Inflammatory macrophage (primary cell): Measurements from ENCODE around the gene ZNF516.

Experiments used
- DNase-seq, 2 donors: peaks; one replicate each; pipeline ENCODE4 v3.0.0-alpha.2; 2020 to 2022

ZNF516 gene

GRCh38 chr18:76421685-76422078, 73.4 kb downstream of the ZNF516 start:
- DNase-seq = no peak

GRCh38 chr18:76420898-76421684, 74.0 kb downstream of the ZNF516 start:
- no peak for DNase-seq

DNA sequence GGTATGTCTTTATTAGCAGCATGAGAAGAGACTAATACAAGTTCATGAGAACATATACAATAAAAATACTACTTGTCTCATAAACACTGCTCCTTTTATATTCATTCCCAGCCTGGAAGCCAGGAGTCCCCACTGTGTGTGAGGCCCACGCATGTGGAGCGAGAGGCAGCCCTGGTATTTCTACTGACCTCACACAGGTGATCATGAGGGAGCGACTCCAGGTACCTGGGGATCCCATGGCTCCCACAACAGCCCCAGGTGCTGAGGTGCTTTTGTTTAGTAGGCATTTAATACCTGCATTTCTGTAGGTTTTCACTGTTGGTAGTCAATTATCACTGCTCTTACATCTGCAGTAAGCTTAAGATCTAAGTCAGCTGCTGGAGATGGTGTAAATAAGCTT, 75.2 kb downstream of the ZNF516 start:
- no peak for DNase-seq

DNA sequence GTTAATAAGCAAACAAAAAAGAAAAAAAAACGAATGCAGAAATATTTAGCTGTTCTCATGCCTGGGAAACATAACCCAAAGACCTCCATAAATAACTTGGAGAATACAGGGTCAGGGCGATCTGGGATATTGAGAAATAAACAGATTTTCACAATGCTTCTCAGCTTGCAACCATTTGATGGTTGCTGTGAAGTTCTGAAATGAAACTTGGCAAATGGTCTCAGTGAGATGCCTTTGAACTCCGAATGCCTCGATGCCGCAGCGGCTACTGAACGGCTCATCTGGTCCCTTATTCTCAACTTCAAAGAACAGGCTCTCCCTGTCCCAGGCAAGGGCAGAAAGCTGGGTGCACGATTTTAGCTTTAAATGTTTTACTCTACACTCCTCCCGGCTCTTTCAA, 78.1 kb downstream of the ZNF516 start:
- no peak for DNase-seq

GRCh38 chr18:76414936-76415621, 80.0 kb downstream of the ZNF516 start:
- DNase-seq = no peak

- no peak for DNase-seq
Observed at GRCh38 chr18:76412818-76413565, 82.0 kb downstream of the ZNF516 start.

DNA sequence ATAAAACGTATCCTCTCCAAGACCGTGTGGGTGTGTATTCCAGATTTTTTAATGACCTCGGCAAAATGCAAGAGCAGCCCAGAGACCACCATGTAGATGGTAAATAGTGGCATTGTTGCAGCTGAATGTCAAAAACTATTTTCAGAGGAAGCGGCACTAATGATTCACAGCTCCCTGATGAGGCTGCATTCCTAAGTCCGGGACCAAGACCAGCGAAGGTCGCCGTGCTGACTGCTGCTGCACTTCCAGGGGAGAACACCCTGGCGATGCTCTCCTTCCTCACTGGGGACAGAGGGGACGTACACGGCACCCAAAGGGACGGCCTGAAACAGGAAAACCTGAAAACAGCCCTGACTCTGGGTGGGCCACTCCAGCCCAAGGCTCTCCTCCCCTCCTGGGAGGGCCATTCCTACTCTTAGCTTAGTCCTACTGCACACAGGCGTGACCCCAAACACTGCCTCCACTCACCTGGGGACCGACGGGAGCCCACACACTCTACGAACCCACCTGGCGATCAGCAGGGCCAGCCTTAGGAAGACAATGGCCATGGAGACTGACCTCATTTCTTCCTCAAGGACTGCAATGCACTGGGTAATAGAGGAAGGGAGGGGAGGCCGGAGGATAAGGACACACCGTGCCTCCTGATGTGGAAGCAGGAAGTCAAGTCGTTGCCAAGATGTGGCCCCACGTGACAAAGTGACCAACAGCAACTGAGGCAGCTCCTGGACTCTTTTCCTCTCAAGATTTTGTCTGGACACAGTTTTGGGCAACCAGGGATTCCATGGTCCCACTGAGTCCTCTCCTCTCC, 82.8 kb downstream of the ZNF516 start:
- DNase-seq = no peak

DNA sequence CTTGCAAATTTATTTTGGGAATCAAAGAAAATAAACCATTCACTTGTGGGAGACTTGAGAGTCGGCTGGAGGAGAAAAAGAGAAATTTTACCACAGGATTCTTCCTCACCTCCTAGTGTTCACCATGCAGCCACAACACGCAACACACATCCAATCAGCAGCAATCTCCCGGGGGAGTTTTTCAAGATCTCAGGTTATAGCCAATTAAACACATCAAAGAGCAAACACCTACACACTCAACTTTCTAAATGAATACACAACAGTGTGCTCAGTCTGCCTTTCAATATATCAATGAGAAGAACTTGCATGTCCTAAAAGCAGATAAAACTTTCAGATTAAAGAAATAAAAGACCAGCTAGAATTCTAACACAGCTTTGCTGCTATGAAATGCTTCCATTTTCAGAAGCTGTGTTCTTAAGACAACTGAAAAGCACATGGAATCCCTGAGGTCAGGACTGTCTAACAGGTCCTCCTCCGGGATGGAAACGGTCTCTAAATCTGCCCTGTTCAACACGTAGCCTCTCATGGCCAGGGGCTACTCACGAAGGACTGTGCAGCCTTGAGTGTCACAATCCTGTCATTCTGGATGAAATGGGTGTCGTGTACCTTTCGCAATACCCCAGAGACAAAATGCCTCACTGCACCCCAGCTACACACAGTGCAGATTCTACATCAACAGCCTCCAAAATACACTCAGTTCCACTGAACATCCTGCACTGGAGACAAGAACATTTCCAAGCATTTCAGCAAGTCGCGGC, 84.2 kb downstream of the ZNF516 start:
- peak; percentile 18 to 20 for DNase-seq

GRCh38 chr18:76410033-76410432, 85.0 kb downstream of the ZNF516 start:
- no peak for DNase-seq

- no peak for DNase-seq
Observed at GRCh38 chr18:76408480-76409067, 86.5 kb downstream of the ZNF516 start.

DNA sequence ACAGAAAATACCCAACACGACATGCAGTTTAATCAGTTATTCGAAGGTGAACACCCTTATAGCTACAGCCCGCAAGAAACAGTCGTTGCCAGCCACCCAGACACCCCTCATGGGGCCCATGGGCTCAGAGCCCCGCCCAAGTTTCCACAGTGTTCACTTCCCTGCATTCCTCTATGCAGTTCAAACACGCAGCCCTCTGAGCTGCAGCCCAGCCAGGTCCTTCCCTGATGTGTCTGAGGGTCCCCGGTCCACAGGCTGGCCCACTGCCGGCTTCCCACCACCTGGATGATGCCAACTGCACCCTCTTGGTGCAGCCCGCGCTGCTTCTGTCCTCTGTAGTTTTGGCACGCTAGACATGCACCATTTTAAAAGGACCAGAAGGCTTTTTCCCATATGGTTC, 87.4 kb downstream of the ZNF516 start:
- no peak for DNase-seq

DNA sequence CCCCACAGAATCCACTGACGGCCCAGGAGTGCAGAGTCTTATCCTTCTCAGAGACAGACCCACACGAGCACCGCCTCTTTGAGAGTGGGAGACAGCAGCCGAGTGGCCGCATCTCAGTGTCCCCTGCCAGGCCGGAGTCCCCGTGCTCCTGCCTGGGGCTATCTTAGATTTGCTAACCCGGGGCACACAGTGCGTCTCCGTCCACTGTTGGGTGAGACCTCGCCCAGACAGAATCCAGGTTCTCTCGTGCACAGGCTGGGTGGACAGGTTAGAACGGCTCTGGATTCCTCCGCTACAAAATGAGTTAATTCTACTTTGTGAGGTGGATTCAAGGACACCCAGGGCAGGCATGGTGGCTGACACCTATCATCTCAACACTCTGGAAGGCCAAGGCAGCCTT, 88.3 kb downstream of the ZNF516 start:
- no peak for DNase-seq

DNA sequence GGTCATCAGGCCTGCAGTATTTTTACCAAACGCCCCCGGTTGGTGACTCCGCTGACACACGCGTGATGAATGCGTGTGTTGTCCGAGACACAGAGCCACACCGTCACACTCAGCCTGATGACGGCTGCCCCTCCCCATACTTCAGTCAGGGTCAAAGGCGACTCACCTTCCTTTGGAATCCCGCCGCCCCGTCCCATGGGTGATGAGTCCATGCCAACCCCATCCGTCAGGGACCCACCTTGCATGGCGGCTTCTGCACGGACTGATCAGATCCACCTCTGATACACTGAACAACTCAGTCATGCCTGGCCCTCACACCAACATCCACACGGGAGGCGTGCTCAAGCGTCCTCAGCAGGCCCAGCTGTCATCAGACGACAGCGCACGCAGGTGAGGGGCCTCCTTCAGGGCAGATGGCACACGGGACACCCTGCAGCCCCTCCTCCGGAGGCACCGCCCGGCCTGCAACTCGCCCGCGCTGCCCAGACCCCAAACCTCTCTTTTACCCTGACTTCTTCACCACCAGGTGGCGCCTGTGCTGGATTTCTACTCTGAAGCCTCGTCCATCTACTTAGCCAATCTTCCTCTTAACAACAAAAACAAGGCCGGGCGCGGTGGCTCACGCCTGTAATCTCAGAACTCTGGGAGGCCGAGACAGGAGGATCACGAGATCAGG, 89.2 kb downstream of the ZNF516 start:
- peak; percentile 41 to 47 for DNase-seq

GRCh38 chr18:76405280-76405679, 89.8 kb downstream of the ZNF516 start:
- DNase-seq = no peak

DNA sequence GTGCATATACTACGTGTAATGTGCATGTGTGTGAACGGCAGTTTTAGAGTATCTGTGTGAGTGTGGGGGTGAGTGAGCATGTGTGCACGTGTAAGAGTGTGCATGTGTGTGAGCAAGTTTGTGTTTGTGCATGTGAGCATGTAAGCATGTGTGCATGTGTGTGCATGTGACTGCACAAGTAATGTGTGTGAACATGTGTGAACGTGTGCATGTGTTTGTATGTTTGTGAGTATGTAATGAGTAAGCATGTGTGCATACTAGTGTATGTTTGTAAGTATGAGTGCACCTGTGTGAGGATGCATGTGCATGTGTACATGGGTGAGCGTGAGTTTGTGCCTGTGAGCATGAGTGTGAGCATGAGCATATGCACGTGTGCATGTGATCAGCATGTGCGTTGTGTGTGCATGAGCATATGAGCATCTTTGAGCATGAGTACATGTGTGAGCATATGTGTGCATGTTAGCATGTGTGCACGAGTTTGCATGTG, 90.7 kb downstream of the ZNF516 start:
- DNase-seq = no peak

GRCh38 chr18:76402026-76402990, 92.7 kb downstream of the ZNF516 start:
- DNase-seq = peak; percentile 36 to 44

- no peak for DNase-seq
Observed at GRCh38 chr18:76401498-76401897, 93.5 kb downstream of the ZNF516 start.

DNA sequence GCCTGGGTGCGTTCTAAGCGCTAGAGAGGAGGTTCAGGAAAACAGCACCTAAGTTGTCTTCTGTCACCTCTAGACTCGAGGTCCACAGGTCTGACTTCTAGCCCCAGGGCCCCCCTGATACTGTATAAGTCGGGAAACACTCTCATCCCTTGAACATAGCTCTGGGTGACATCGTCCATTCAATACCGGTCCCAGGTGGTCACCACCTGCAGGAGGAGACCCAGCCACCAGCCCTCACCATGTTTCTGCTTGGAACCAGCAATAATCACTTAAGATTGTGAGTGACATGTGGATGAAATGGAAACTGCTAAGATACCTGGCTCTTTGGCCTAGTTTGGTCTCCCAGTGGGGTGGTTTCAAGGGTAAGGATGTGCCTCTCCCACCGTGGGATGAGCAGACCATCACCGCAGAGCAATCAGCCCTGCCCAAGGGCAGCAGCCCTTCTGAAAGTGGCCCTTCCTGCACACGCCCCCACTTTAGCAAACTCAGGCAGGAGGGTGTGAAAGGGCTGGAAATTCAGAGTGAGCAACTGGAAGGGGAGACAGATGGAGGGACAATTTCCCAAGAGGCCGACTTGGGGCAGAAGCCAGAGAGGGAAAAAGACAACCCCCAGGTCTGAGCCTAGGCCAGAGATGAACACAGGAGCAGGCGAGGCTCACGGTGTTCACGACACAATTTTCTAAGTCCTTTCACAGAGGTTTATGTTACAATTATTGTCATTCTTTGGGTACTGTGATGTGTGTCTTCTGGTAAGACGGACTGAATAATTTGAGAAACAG, 95.2 kb downstream of the ZNF516 start:
- no peak for DNase-seq
